Body of pancreas (tissue), 4 donors: ENCODE data around the gene EML4.

Experiments used
- CTCF ChIP-seq, 7 experiments: fragments of 450-650 bp in 4 of 7; fragments of 200-600 bp in 3 of 7; sonication (generic) in 3 of 7; IDR thresholded peaks; one replicate each; pipeline ENCODE4 v1.5.1; 2016 to 2019; ENCODE audit warnings: antibody characterized with exemption in 7 of 7
- POLR2A ChIP-seq, 3 donors: fragments of 450-650 bp; IDR thresholded peaks; one replicate each; pipeline ENCODE4 v1.6.1; 2016; ENCODE audit warnings: antibody characterized with exemption in 3 of 3, mild to moderate bottlenecking in 2 of 3

- TF ChIP-seq CTCF (IDR thresholded peaks at IDR 0.05) = no peak
- TF ChIP-seq POLR2A (IDR thresholded peaks at IDR 0.05) = no peak
Observed at GRCh38 chr2:42183775-42184174, 14.6 kb downstream of the EML4 start.
